H1 (cell line): ENCODE data around the gene TWIST2. TPM values are rescaled to one million over a fixed set of nuclear protein-coding genes. Genes with fewer than 3 reads are reported as not detected.

Source experiments
- CHD2 ChIP-seq: IDR thresholded peaks from 2 replicates; pipeline ENCODE4 v1.6.1; 2012; ENCODE audit warnings: low read length, improper control_type of control experiment
- JUND ChIP-seq: IDR thresholded peaks from 2 replicates; pipeline ENCODE4 v1.6.1; 2011; ENCODE audit warnings: mild to moderate bottlenecking, improper control_type of control experiment, low read length
- MAX ChIP-seq: IDR thresholded peaks from 2 replicates; pipeline ENCODE4 v1.6.1; 2012; ENCODE audit warnings: inconsistent platforms
- NANOG ChIP-seq: IDR thresholded peaks from 2 replicates; pipeline ENCODE4 v1.6.1; 2011; ENCODE audit warnings: low read length, low read depth, mild to moderate bottlenecking, inconsistent platforms; ENCODE audit not compliant: insufficient read depth, poor library complexity, severe bottlenecking
- TAF7 ChIP-seq: optimal IDR thresholded peaks from 2 replicates; pipeline ENCODE3; 2011; ENCODE audit warnings: low read depth, mild to moderate bottlenecking, inconsistent platforms, low read length, moderate library complexity, borderline replicate concordance
- USF2 ChIP-seq: IDR thresholded peaks from 2 replicates; pipeline ENCODE4 v1.6.1; 2011; ENCODE audit warnings: low read length, improper control_type of control experiment
- polyA plus RNA-seq, 7 experiments: library from polyadenylated mRNA; depleted of rRNA in 3 of 7; stranded (reverse) in 5 of 7; unstranded in 2 of 7; fragments of >200 nt in 5 of 7; fragments of 200-250 nt in 2 of 7; gene quantifications; 1 replicate in 5 of 7; 2 replicates in 1 of 7; 4 replicates in 1 of 7; pipeline versions ENCODE4 v1.2.1 to v1.2.3, GENCODE V29; 2011 to 2013; ENCODE audit warnings: missing spikeins in 2 of 7, mixed read lengths in 2 of 7
- total RNA-seq: library from RNA; stranded (reverse); fragmentation: NEBNext Ultra II Directional; extraction: Animal tissue kit (Norgen Biotek cat#: 25700); gene quantifications from 2 replicates; pipeline ENCODE4 v1.2.1, GENCODE V29; 2021

The TWIST2 gene
- total and polyA plus RNA-seq, 2 of the 8 experiments (the other 6 are each of a cell fraction or from before 2014, with no cell fraction given), result 2.6 to 4.3 TPM

GRCh38 chr2:238818561-238818960, 29.3 kb upstream of the TWIST2 start (continued):
- no peak for TF ChIP-seq JUND
- TF ChIP-seq CHD2, result no peak
- TF ChIP-seq MAX, result no peak
- no peak for TF ChIP-seq USF2
- TF ChIP-seq NANOG, result no peak
- no peak for TF ChIP-seq TAF7
